K562 (cell line): ENCODE results near the gene PTP4A2. TPM values are rescaled to one million over a fixed set of nuclear protein-coding genes. Genes with fewer than 3 reads are reported as not detected.

Source experiments
- BMI1 ChIP-seq: fragments of 150-350 bp; IDR thresholded peaks from 2 replicates; pipeline ENCODE4 v1.6.1; 2014; ENCODE audit warnings: low read length
- HNRNPUL1 ChIP-seq: fragments of 200-400 bp; formaldehyde crosslinking; IDR thresholded peaks from 2 replicates; pipeline ENCODE4 v1.6.1; 2017; ENCODE audit warnings: low read length
- RERE ChIP-seq: sonication (generic); formaldehyde crosslinking; IDR thresholded peaks from 2 replicates; pipeline ENCODE4 v1.8.0; 2023; ENCODE audit warnings: missing genetic modification reagents, mild to moderate bottlenecking, borderline replicate concordance
- RFX5 ChIP-seq: IDR thresholded peaks from 2 replicates; pipeline ENCODE4 v1.6.1; 2011; ENCODE audit warnings: low read depth, mild to moderate bottlenecking, improper control_type of control experiment, low read length
- ZNF197 ChIP-seq: fragments of 200-800 bp; sonication (Bioruptor generic); IDR thresholded peaks from 2 replicates; pipeline ENCODE4 v1.6.1; 2016; ENCODE audit warnings: low read depth, missing genetic modification characterization, missing compliant biosample characterization
- polyA plus RNA-seq, 8 experiments: library from polyadenylated mRNA; depleted of rRNA in 4 of 8; stranded (reverse) in 5 of 8; unstranded in 3 of 8; fragments of >200 nt; fragmentation: Nextera tagmentation in 2 of 8; fragmentation: Illumina TruSeq in 1 of 8; extraction: Ambion mirVana in 2 of 8; extraction: Trizol in 1 of 8; gene quantifications; 2 replicates each; pipeline versions ENCODE4 v1.2.1 to v1.2.3, GENCODE V29; 2011 to 2014; ENCODE audit warnings: inconsistent platforms in 1 of 8, missing spikeins in 1 of 8
- total RNA-seq, 7 experiments: library from RNA; depleted of rRNA in 6 of 7; stranded (reverse); fragments of >200 nt in 6 of 7; fragmentation: Illumina TruSeq in 2 of 7; extraction: Trizol in 2 of 7; gene quantifications; 2 replicates each; pipeline versions ENCODE4 v1.2.1 to v1.2.3, GENCODE V29; 2011 to 2021; ENCODE audit warnings: low replicate concordance in 1 of 7
- TF ChIP-seq, protein P1 (sequence below), 2 experiments: fragments of 450-650 bp in 1 of 2; sonication (generic) in 1 of 2; formaldehyde crosslinking in 1 of 2; IDR thresholded peaks; 2 replicates each; pipeline versions ENCODE4 v1.7.1 to v1.9.0; 2016 to 2022; ENCODE audit warnings: inconsistent platforms in 1 of 2, mild to moderate bottlenecking in 1 of 2, missing genetic modification reagents in 1 of 2

The PTP4A2 gene
- total and polyA plus RNA-seq, 9 of the 15 experiments (the other 6 are each of a cell fraction or from before 2014, with no cell fraction given), result 197 to 870 (median 480) TPM

- TF ChIP-seq, protein P1, sequence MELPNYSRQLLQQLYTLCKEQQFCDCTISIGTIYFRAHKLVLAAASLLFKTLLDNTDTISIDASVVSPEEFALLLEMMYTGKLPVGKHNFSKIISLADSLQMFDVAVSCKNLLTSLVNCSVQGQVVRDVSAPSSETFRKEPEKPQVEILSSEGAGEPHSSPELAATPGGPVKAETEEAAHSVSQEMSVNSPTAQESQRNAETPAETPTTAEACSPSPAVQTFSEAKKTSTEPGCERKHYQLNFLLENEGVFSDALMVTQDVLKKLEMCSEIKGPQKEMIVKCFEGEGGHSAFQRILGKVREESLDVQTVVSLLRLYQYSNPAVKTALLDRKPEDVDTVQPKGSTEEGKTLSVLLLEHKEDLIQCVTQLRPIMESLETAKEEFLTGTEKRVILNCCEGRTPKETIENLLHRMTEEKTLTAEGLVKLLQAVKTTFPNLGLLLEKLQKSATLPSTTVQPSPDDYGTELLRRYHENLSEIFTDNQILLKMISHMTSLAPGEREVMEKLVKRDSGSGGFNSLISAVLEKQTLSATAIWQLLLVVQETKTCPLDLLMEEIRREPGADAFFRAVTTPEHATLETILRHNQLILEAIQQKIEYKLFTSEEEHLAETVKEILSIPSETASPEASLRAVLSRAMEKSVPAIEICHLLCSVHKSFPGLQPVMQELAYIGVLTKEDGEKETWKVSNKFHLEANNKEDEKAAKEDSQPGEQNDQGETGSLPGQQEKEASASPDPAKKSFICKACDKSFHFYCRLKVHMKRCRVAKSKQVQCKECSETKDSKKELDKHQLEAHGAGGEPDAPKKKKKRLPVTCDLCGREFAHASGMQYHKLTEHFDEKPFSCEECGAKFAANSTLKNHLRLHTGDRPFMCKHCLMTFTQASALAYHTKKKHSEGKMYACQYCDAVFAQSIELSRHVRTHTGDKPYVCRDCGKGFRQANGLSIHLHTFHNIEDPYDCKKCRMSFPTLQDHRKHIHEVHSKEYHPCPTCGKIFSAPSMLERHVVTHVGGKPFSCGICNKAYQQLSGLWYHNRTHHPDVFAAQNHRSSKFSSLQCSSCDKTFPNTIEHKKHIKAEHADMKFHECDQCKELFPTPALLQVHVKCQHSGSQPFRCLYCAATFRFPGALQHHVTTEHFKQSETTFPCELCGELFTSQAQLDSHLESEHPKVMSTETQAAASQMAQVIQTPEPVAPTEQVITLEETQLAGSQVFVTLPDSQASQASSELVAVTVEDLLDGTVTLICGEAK (IDR thresholded peaks at IDR 0.05), result peak; percentile 45; the same call in 1 of the 2 replicates
- TF ChIP-seq, protein P1 (CRISPR knock-in tag; IDR thresholded peaks at IDR 0.05), result no peak
- TF ChIP-seq BMI1 (no peak), ZNF197 (CRISPR knock-in tag) (peak; percentile 5; the same call in 1 of the 2 replicates), HNRNPUL1 (no peak), RFX5 (no peak), RERE (CRISPR knock-in tag) (no peak)
These were observed 6.3 kb upstream of the PTP4A2 start (continued) for GRCh38 chr1:31944205-31945089.
